ENCODE measurements around the gene GRIN2B. TPM values are rescaled to one million over a fixed set of nuclear protein-coding genes. Genes with fewer than 3 reads are reported as not detected.
A peak's percentile ranks its signal among the peaks of the same experiment; 100 is the strongest.

The GRIN2B gene
- total RNA-seq, 1 experiment from 2014 or later, result not detected

DNA sequence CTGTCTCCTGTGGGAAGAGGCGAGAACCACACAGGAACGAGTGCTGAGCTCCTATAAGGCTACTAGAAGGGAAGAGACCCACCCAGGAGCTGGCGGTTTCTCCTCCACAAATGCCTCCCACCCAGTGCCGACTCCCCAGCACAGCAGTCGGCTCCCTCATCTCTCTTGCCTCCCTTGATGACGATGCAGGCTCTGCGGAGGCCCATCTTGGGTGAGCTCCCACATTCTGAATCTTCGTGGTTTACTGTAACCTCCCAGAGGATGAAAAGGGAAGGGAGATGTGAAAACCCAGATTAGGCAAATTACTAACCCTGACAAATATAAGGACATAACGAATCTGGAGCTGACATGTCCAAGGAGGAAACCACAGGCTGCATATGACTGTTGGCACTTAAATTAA, 23.8 kb downstream of the GRIN2B start:
- DNase-seq (ENCODE audit: low read depth), result no peak

DNA sequence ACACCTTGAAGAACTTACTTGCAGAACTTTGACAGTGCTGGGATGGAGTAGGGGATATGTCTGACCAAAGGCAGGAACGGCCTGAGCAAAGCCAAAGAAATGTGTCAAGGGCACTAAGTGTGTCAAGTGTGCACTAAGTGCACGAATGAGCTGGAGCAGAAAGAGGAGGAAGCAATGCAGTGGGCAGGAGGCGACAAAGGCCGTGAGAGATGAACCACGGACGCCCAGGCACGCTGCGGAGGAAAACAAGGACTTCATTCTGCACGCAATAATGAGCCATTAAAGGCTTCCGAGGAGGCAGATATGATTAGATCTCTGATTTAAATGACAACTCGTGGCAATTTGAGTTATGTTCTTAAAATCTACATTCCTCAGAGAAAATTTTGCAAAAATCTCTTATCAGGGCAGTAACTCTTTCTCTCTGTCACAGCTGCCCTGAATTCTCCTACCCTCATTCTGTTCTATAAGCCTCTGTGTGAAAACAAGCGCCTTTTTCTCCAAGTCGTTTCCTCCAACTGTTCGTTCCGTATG, 25.3 kb downstream of the GRIN2B start:
- no peak for DNase-seq (ENCODE audit: low read depth)

DNA sequence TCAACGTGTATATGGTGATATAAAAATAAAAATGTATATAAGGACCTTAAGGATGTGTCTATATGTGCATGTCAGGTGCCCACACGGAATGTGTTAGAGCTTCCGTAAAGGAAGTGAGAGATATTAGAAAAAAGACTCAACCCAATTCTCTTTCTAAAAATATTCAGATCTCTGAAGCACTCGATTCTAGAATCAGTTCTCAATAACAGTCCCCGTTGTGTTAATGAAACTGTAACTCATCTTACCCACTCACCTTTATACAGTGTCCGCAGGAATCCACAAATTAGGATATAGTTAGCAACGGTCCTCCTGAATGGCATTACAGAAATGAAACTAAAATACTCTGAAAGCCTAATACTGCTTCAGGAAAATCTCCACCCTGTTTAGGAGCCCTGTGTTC, 29.3 kb downstream of the GRIN2B start:
- DNase-seq (ENCODE audit: low read depth), result no peak

DNA sequence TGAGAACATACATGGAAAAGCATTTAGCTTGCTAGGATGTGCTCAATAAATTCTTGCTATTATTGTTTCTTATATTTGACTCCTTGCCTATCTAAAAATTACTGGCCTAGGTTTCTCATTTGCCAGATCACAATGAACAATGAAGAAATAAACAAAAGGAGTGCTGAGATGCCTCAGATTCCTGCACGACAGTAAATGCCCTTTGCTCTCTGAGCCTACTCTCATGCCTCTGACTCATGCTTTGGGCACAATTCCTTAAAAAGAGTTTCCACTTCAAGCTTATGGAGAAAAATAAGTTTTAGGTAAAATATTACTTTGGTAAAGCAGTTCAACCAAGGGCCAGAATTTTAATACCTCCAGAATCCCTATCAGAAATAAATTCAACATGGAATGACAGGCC, 30.9 kb downstream of the GRIN2B start:
- DNase-seq (ENCODE audit: low read depth), result no peak

DNA sequence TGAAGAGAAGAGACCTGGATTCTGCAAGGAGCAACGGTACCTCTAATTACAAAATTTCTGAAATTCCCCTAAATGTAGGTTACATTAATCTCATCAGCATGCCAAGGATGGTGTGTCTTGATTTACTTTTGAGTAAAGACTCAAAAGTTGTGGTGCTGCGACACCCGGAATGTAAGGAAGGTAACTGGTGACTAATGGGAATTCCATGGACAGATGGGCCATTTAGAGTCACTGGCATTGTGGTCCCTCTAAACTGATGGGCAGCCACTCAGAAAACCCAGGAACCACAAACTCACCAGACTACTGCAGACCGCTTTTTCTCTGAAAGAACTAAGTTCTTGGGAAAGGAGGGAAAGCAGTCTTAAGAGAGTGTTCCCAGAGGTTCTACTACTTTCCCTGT, 32.8 kb downstream of the GRIN2B start:
- DNase-seq (ENCODE audit: low read depth), result no peak

DNA sequence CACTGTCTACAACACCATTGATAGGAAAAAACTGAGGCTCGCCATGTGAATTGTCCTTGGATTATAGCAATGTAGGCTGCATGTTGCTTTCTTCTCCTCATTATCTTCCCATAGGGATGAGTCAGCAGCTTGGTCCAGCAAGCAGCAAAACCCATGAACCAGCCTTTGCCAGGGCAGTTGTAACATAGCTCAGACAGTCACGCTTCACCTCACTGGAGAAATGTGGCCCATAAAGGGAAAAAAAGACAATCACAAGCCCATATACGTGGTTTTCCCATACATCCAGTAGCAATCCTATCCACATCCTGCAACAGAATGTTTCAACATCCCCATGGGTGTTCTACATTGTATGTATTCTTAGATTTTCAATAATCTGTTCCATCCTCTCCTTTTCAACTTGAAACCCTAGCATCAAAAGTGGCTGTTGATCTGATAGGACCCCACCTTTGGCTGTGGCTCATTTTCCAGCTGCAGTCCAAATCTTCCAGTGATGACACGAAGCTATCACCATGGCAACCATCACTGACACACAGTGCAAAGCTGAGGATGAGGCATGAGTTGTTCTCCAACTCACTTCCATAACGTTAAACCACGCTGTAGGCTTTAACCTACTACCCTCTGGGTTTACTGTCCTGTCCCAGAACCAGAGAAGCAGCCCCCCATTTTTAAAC, 34.0 kb downstream of the GRIN2B start:
- peak; percentile 3 for DNase-seq (ENCODE audit: low read depth)

DNA sequence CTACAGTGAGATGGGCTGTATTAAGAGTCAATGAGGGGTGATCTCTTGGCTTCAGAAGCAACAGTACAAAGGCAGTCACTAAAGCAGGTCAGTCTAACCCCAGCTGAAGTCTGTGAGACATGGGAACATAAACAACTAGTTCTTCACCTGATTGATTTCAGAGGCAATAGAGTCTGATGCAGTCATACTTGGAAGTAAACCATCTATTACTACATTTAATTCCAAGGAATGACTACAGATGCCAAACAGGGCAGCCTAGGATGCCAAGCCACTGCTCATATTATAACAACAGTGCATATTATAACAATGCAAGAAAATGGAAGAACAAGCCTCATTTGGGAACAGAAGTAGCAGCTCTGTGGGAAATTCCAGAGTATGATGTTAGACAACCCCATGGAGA, 35.8 kb downstream of the GRIN2B start:
- DNase-seq (ENCODE audit: low read depth), result no peak

DNA sequence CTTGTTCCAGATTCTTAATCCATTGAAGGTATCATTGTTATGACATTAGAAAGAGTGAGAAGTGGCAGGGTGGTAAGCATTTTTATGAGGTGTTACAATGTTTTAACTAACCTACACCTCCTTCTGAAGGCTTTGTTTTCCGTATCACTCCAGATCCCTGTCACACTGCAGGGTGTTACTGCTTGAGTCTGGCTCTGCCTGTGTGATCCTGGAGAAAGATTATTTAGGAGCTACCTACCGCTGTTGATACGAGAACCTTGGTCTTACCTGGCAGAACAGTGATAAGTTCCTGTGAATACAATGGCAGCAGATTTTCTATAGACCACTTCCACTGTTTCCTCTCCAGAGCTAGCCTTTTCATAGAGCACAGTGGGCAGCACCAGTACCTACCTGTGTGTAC, 36.2 kb downstream of the GRIN2B start:
- no peak for DNase-seq (ENCODE audit: low read depth)

DNA sequence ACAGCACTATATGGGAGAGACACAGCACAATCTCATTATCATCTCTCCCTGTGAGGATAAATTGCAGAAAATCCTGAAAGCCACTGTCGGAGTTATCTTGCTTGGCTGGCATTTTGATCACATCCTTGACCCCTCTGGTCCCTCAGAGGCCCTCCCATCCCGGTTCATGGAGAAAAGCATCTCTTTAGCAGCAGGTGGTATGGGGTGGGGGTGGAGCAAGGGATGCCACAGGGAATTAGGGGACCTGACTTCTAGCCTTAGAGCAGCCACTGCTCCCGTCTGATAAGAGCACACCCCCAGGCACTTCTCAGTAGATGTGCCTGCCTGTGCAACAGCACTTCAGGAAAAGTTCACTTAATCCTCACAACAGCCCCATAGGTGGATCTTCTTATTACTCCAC, 38.6 kb downstream of the GRIN2B start:
- DNase-seq (ENCODE audit: low read depth), result no peak

DNA sequence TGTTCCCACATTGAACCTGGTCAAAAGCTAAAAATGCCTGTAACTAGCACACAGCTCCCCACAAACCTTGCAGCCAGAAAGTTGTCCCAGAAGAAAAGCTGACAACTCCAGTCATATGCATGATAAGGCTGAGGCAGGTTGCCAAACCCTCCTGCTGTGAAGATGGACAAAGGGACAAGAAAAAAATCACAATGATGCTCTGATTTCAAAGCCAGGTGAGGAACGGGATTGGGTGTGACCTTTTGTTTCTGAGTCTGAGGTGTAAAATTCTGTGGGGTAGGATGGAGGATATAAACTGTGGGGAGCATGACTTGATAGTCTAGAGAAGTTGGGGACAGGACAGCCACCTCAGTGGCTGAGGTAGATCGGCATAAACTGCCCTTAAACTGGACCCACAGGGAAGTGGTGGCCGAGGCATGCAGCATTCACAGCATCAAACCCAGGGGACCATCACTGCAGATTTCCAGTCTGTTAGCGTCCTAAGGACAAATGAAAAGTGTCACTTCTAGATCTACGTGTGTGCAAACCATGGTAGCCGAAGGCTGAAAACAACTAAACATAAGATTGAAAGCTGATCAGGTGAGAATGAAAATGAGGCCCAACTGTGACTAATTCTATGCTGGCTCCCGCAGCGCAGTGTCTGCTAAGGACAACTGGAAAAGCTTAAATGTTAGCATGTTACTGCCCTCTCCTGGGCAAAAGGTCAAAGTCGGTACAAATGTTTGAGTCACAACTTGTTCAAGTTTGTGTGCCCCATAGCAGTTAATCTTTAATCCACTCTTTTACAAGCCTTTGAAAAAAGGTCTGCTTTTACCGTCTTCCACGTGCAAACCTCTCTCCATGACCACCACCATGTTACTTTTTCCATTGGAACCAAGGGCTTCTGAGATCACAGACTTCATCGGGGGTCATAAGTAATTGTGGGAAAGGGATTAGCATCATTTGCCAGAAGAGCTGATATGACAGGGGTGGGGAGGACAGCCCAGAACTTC, 39.8 kb downstream of the GRIN2B start:
- peak; percentile 66 for DNase-seq (ENCODE audit: low read depth)

DNA sequence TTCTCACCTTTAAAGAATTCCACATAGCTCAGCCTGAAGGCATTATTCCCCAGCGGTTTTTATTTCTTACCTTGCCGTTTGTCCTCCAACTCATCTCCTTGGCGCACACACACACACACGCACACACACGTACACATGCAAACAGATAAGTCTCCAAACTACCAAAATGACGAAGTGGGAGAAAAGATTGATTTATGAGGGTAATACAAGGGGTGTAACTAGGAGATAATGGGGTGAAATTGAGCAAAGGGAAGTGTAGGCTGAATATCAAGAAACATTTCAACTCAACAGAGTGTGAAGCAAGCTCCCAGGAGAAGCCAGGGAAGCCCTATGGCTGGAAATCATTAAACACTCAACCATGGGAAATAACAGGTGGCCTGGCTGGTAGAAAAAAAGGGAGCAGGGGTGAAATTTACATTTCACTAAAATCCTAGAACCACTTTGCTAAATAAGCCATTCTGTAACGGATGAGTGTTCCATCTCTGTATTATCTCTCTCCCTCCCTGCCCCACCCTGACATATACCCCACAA, 41.0 kb downstream of the GRIN2B start:
- no peak for DNase-seq (ENCODE audit: low read depth)

DNA sequence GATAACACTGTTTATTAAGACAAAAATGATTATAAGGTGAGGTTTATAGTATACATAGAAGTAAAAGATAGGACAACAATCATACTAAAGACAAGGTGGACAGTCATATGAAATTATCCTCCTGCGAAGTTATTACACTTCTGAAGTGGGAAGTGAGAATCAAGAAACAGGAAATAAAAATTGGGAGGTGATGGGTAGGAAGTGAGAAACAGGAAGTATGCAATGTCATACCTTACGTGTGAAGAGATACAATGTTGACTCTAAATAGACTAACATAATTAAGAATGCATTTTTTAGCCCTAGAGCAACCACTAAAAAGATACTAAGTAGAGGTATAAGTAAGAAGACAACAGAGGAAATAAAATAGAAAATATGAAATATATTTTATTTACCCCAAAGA, 43.7 kb downstream of the GRIN2B start:
- DNase-seq (ENCODE audit: low read depth), result no peak

DNA sequence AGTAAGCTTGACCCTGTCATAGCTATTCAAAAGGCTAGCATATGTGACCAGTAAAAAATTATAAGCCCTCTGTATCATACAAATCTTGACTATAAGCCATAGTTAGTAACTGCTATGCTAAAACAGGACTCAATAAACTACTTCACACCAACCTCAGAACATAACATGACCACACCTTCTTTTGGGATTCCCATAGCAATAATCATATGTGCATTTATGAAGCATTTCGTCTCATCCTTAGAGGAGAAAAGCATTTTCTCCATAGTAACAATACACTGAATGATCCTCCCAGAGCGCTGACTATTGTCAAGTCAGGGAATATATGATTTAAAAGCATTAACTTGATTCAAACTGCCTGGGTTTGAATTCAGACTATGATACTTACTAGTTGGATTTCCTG, 46.2 kb downstream of the GRIN2B start:
- DNase-seq (ENCODE audit: low read depth), result no peak

Measured in M059J (cell line).